ENCODE results near the gene SKOR2.

The SKOR2 gene

GRCh38 chr18:47175898-47176575 is 75.4 kb downstream of the SKOR2 start, which contains the start of gene IER3IP1:
Gene IER3IP1, minus strand, starts transcription at chr18:47176364. Its CDS starts 87 bp downstream, at chr18:47176277.
- Histone ChIP-seq H3K27me3 (ENCODE audit: insufficient read depth, poor library complexity, severe bottlenecking) (no peaks in the 10 kb centered on the region), H3K27ac (replicated peaks) (peak within 1 kb of the TSS; percentile 86), H3K4me3 (replicated peaks; ENCODE audit: insufficient read depth, low read length) (peak within 1 kb of the TSS; percentile 92)
- peak; percentile 86 to 97 for DNase-seq (ENCODE audit: low read depth in 1 of 2, low spot score in 1 of 2)
- TF ChIP-seq CTCF (IDR thresholded peaks at IDR 0.05; ENCODE audit: insufficient read depth, low read length) (no peak), POLR2AphosphoS5 (IDR thresholded peaks at IDR 0.05; ENCODE audit: low read depth) (peak; percentile 90)

GRCh38 chr18:47175283-47175897 is 76.1 kb downstream of the SKOR2 start:
- Histone ChIP-seq H3K27ac (replicated peaks) (peak overlapping the region; percentile 86), H3K4me3 (replicated peaks; ENCODE audit: insufficient read depth, low read length) (peak overlapping the region; percentile 92), H3K27me3 (ENCODE audit: insufficient read depth, poor library complexity, severe bottlenecking) (no peaks in the 10 kb centered on the region)
- DNase-seq (ENCODE audit: low read depth in 1 of 2, low spot score in 1 of 2): peak in 1 of 2 experiments; percentile 19
- no peak for TF ChIP-seq POLR2AphosphoS5 (IDR thresholded peaks at IDR 0.05; ENCODE audit: low read depth)
- TF ChIP-seq REST (IDR thresholded peaks at IDR 0.05; ENCODE audit: insufficient replicate concordance, low read depth): no peak
- TF ChIP-seq GABPA (IDR thresholded peaks at IDR 0.05; ENCODE audit: low read depth): no peak
- no peak for TF ChIP-seq SPI1 (IDR thresholded peaks at IDR 0.05; ENCODE audit: borderline replicate concordance, low read depth)
- no peak for TF ChIP-seq CTCF (IDR thresholded peaks at IDR 0.05; ENCODE audit: insufficient read depth, low read length)

- H3K27me3 ChIP-seq (ENCODE audit: insufficient read depth, poor library complexity, severe bottlenecking): no peaks in the 10 kb centered on the region
- H3K4me3 ChIP-seq (replicated peaks; ENCODE audit: insufficient read depth, low read length): peak overlapping the region; percentile 92
- no peak overlapping the region; the same call in 1 of the 2 replicates for H3K27ac ChIP-seq (replicated peaks)
- no peak for DNase-seq (ENCODE audit: low read depth in 1 of 2, low spot score in 1 of 2)
- TF ChIP-seq SPI1 (IDR thresholded peaks at IDR 0.05; ENCODE audit: borderline replicate concordance, low read depth) (no peak), POLR2AphosphoS5 (IDR thresholded peaks at IDR 0.05; ENCODE audit: low read depth) (no peak), REST (IDR thresholded peaks at IDR 0.05; ENCODE audit: insufficient replicate concordance, low read depth) (no peak), CTCF (IDR thresholded peaks at IDR 0.05; ENCODE audit: insufficient read depth, low read length) (no peak), GABPA (IDR thresholded peaks at IDR 0.05; ENCODE audit: low read depth) (no peak)
These were observed 76.8 kb downstream of the SKOR2 start for GRCh38 chr18:47174545-47175116.

Measured in HL-60 (cell line).